ENCODE data around the gene CCDC194. TPM values are rescaled to one million over a fixed set of nuclear protein-coding genes. Genes with fewer than 3 reads are reported as not detected.

CCDC194 gene
- 1 to 10 TPM in 1 of 6 experiments, under 1 TPM in 3, not detected in 2; 0.26 to 1.2 (median 0.36) TPM for total RNA-seq
- long read RNA-seq: 0 reads

GRCh38 chr19:17393914-17394313 is at the start of gene CCDC194:
Gene CCDC194, minus strand, starts transcription at chr19:17394196. Its CDS starts 38 bp downstream, at chr19:17394158.
- 22% methylated on average over 6 of the region's 41 CpGs for WGBS (ENCODE audit: insufficient coverage, low coverage, low lambda C conversion rate, missing lambda C conversion rate)
- Histone ChIP-seq H3K36me3 (no peaks in the 10 kb centered on the region), H3K9me3 (no peaks in the 10 kb centered on the region), H3K4me3 (no peak within 1 kb of the TSS), H3K27me3 (no peaks in the 10 kb centered on the region), H3K4me1 (peaks cover 0 to 5% (median 1%) of the 10 kb centered on the region in 4 donors), H3K27ac (no peak within 1 kb of the TSS)
- ATAC-seq (peak in 1 of 4 donors; percentile 60), DNase-seq (peak in 1 of 3 donors; percentile 53)
- TF ChIP-seq POLR2A (IDR thresholded peaks at IDR 0.05) (no peak), CTCF (IDR thresholded peaks at IDR 0.05) (no peak)
- intact Hi-C loops (cut with DNase I): loop anchor here in 1 of 2 donors (10.0 kb wide), 1 partner anchor 61 kb away; no protein-coding TSS in a partner anchor

- intact Hi-C loops (cut with DNase I): no loop called here
- no peaks in the 10 kb centered on the region for H3K9me3 ChIP-seq
- H3K36me3 ChIP-seq: no peaks in the 10 kb centered on the region
- ATAC-seq: peak in 3 of 4 donors; percentile 51 to 58 (median 53)
- TF ChIP-seq CTCF (IDR thresholded peaks at IDR 0.05) (peak; percentile 25 to 35 (median 30)), POLR2A (IDR thresholded peaks at IDR 0.05) (no peak)
- no peaks in the 10 kb centered on the region for H3K27me3 ChIP-seq
- no peak for DNase-seq
- H3K27ac ChIP-seq: no peak overlapping the region
- 69% methylated on average over 6 of the region's 8 CpGs for WGBS (ENCODE audit: insufficient coverage, low coverage, low lambda C conversion rate, missing lambda C conversion rate)
- no peak overlapping the region for H3K4me3 ChIP-seq
- H3K4me1 ChIP-seq: no peaks in the 10 kb centered on the region
Measured at GRCh38 chr19:17441241-17442021, 47.4 kb upstream of the CCDC194 start.

GRCh38 chr19:17436874-17437267 is 42.9 kb upstream of the CCDC194 start:
- 61% methylated on average over 3 of the region's 7 CpGs for WGBS (ENCODE audit: insufficient coverage, low coverage, low lambda C conversion rate, missing lambda C conversion rate)
- H3K4me1 ChIP-seq: no peaks in the 10 kb centered on the region

GRCh38 chr19:17436094-17436873 is 42.3 kb upstream of the CCDC194 start:
- Histone ChIP-seq H3K4me1 (no peaks in the 10 kb centered on the region), H3K9me3 (no peaks in the 10 kb centered on the region), H3K27me3 (no peaks in the 10 kb centered on the region), H3K36me3 (no peaks in the 10 kb centered on the region), H3K27ac (no peak overlapping the region), H3K4me3 (no peak overlapping the region)
- ATAC-seq (peak in 1 of 4 donors; percentile 18), DNase-seq (no peak)
- intact Hi-C loops (cut with DNase I): no loop called here
- TF ChIP-seq POLR2A (IDR thresholded peaks at IDR 0.05): no peak
- TF ChIP-seq CTCF (IDR thresholded peaks at IDR 0.05): no peak
- WGBS (ENCODE audit: insufficient coverage, low coverage, low lambda C conversion rate, missing lambda C conversion rate): 95% methylated on average over 9 of the region's 25 CpGs

More at GRCh38 chr19:17436874-17437267, 42.9 kb upstream of the CCDC194 start:
- Histone ChIP-seq H3K27me3 (no peaks in the 10 kb centered on the region), H3K36me3 (no peaks in the 10 kb centered on the region), H3K27ac (no peak overlapping the region), H3K9me3 (no peaks in the 10 kb centered on the region), H3K4me3 (no peak overlapping the region)
- TF ChIP-seq POLR2A (IDR thresholded peaks at IDR 0.05) (no peak), CTCF (IDR thresholded peaks at IDR 0.05) (no peak)
- no peak for ATAC-seq
- no peak for DNase-seq
- intact Hi-C loops (cut with DNase I): no loop called here

Data from right lobe of liver (tissue), 6 donors.